Upper lobe of right lung (tissue), 1 donor: ENCODE measurements around the gene GPC2. TPM values are rescaled to one million over a fixed set of nuclear protein-coding genes. Genes with fewer than 3 reads are reported as not detected.
"Not testable (repeated sequence)": the region's sequence is repeated elsewhere in the genome, so short reads cannot be mapped to it uniquely, and the experiment has no call there.

ENCODE experiments used
- ATAC-seq: fragments of 200-7000 bp; cut with Tn5 transposase; one replicate; pipeline ENCODE4 v1.9.1; 2020; ENCODE audit warnings: mild to moderate bottlenecking, moderate library complexity
- DNase-seq: peaks from one replicate; pipeline ENCODE4 v3.0.0-alpha.2; 2020
- H3K27ac ChIP-seq: fragments of 200-600 bp; one replicate; pipeline ENCODE4 v1.8.0; 2022
- H3K27me3 ChIP-seq: fragments of 200-600 bp; one replicate; pipeline ENCODE4 v1.8.0; 2022; ENCODE audit warnings: mild to moderate bottlenecking
- H3K36me3 ChIP-seq: fragments of 200-600 bp; one replicate; pipeline ENCODE4 v1.8.0; 2022
- H3K4me1 ChIP-seq: fragments of 200-600 bp; one replicate; pipeline ENCODE4 v1.8.0; 2022
- H3K4me3 ChIP-seq: fragments of 200-600 bp; one replicate; pipeline ENCODE4 v1.8.0; 2022; ENCODE audit warnings: mild to moderate bottlenecking
- H3K9me3 ChIP-seq: fragments of 200-600 bp; one replicate; pipeline ENCODE4 v1.8.0; 2022
- intact Hi-C: fragments of 100-400 bp; cut with DNase I; formaldehyde crosslinking; loops from one replicate; pipeline ENCODE4 v1.11.0; 2022
- total RNA-seq: library from RNA; stranded (reverse); fragmentation: NEBNext Ultra II Directional; extraction: Animal tissue kit (Norgen Biotek cat#: 25700); gene quantifications from one replicate; pipeline ENCODE4 v1.2.1, GENCODE V29; 2021
- TF ChIP-seq, protein P1 (sequence below): fragments of 200-600 bp; IDR thresholded peaks from one replicate; pipeline ENCODE4 v1.8.0; 2022; ENCODE audit warnings: antibody characterized with exemption
- donor health status: DM: no; HTN: yes; CAD: no; lungs with severe emphysema.

Gene GPC2
- total RNA-seq, 1 donor from 2014 or later, result 0.49 TPM

DNA sequence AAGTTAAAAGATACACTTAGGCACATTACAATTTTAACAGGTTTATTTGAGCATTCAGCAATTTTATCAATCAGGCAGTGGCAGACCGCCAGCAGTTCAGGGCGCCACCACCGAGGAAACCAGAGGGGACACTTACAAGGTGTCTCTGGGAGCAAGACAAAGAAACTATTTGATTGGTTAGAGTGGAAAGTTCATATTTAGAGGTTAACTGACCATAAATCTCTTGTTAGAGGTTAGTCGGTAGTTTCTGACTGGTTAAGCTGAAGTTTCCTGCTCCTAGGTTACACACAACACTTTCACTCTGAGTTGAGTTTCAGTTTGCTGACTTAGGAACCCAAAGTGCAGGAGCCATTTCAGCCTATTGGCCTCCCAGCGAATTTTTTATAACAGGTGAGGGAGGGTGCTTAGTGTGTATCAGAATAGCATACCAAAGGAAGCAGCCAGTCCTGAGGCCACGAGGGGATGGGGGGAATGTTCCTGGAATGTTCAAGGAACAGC, 31.8 kb upstream of the GPC2 start:
- ATAC-seq (no peak), DNase-seq (no peak)
- Histone ChIP-seq H3K9me3 (no peaks in the 10 kb centered on the region), H3K27me3 (no peaks in the 10 kb centered on the region), H3K36me3 (no peaks in the 10 kb centered on the region), H3K4me3 (no peak overlapping the region), H3K27ac (no peak overlapping the region), H3K4me1 (no peaks in the 10 kb centered on the region)
- intact Hi-C loops, result no loop called here
- TF ChIP-seq, protein P1, sequence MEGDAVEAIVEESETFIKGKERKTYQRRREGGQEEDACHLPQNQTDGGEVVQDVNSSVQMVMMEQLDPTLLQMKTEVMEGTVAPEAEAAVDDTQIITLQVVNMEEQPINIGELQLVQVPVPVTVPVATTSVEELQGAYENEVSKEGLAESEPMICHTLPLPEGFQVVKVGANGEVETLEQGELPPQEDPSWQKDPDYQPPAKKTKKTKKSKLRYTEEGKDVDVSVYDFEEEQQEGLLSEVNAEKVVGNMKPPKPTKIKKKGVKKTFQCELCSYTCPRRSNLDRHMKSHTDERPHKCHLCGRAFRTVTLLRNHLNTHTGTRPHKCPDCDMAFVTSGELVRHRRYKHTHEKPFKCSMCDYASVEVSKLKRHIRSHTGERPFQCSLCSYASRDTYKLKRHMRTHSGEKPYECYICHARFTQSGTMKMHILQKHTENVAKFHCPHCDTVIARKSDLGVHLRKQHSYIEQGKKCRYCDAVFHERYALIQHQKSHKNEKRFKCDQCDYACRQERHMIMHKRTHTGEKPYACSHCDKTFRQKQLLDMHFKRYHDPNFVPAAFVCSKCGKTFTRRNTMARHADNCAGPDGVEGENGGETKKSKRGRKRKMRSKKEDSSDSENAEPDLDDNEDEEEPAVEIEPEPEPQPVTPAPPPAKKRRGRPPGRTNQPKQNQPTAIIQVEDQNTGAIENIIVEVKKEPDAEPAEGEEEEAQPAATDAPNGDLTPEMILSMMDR, result no peak

DNA sequence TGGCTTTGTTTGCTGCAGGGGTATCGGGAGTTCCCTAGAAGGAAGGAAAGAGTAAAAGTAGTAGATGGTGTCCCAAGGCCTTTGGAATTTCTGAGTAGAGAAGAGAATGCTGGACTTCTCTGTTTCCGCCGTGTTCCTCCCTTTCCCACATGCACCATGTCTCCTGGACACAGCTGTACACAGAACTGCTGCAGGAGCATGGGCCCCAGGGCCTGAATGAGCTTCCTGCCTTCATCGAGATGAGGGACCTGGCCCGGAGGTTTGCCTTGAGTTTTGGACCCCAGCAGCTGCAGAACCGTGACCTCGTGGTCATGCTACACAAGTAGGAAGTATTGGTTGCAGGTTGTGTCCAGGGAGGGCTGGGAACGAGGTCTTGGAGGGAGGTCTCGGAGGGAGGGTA, 27.3 kb upstream of the GPC2 start:
- no peaks in the 10 kb centered on the region for H3K27me3 ChIP-seq
- H3K4me3 ChIP-seq, result no peak overlapping the region
- ATAC-seq, result no peak
- TF ChIP-seq, protein P1, result no peak
- H3K4me1 ChIP-seq, result no peaks in the 10 kb centered on the region
- H3K27ac ChIP-seq, result no peak overlapping the region
- H3K9me3 ChIP-seq, result no peaks in the 10 kb centered on the region
- no peaks in the 10 kb centered on the region for H3K36me3 ChIP-seq
- intact Hi-C loops, result no loop called here
- no peak for DNase-seq

DNA sequence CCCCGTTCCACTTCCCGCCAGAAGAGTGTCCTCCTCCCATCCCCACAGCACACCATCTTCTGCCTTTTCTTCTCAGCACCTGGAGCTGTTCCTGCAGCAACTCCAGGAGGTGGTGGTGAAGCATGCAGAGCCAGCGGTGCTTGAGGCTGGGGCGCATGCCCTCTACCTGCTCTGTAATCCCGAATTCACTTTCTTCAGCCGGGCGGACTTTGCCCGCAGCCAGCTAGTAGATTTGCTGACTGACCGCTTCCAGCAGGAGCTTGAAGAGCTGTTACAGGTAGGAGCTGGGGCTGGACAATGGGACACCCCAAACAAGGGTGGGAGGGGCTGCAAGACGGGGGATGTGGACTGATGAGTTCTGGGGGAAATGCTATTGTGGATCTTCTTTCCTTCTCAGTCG, 23.5 kb upstream of the GPC2 start:
- TF ChIP-seq, protein P1, result no peak
- no peak overlapping the region for H3K4me3 ChIP-seq
- ATAC-seq, result no peak
- intact Hi-C loops, result no loop called here
- H3K27me3 ChIP-seq, result no peaks in the 10 kb centered on the region
- no peaks in the 10 kb centered on the region for H3K36me3 ChIP-seq
- H3K9me3 ChIP-seq, result no peaks in the 10 kb centered on the region
- H3K27ac ChIP-seq, result no peak overlapping the region
- no peak for DNase-seq
- H3K4me1 ChIP-seq, result no peaks in the 10 kb centered on the region

DNA sequence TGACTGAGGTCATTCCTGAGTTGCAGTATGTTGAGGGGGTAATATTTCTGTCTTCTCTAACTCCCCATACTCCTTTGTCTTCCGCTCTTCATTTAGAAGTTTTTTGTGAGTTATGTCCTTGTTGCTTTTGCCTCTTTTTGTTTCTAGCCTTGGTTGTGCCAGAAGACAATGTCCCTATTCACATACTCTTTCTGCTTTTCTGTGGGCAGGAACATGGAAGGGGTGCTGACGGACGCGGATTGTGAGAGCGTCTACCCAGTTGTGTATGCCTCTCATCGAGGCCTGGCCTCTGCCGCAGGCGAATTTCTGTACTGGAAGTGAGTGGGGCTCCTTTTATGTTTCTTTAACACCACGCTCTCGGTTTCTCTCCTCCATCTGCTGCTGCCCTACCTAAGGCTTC, 21.1 kb upstream of the GPC2 start:
- H3K4me1 ChIP-seq, result no peaks in the 10 kb centered on the region
- ATAC-seq, result no peak
- no peaks in the 10 kb centered on the region for H3K27me3 ChIP-seq
- H3K36me3 ChIP-seq, result no peaks in the 10 kb centered on the region
- TF ChIP-seq, protein P1, result no peak
- intact Hi-C loops, result no loop called here
- H3K27ac ChIP-seq, result no peak overlapping the region
- no peak for DNase-seq
- no peak overlapping the region for H3K4me3 ChIP-seq
- H3K9me3 ChIP-seq, result no peaks in the 10 kb centered on the region

DNA sequence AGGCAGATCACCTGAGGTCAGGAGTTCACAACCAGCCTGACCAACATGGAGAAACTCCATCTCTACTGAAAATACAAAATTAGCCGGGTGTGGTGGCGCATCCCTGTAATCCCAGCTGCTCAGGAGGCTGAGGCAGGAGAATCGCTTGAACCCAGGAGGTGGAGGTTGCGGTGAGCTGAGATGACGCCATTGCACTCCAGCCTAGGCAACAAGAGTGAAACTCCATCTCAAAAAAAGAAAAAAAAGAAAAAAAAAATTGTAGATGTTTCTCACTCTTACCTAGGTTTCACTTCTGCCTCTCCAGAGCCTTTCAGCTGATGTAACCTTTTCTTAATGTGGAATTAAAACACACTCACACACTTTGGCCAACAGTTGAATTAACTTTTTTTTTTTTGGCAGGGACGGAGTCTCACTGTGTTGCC, 18.7 kb upstream of the GPC2 start:
- DNase-seq, intact Hi-C loops, H3K36me3 ChIP-seq, H3K9me3 ChIP-seq, ATAC-seq, H3K27me3 ChIP-seq, H3K4me1 ChIP-seq, H3K27ac ChIP-seq, H3K4me3 ChIP-seq: not testable (repeated sequence)

DNA sequence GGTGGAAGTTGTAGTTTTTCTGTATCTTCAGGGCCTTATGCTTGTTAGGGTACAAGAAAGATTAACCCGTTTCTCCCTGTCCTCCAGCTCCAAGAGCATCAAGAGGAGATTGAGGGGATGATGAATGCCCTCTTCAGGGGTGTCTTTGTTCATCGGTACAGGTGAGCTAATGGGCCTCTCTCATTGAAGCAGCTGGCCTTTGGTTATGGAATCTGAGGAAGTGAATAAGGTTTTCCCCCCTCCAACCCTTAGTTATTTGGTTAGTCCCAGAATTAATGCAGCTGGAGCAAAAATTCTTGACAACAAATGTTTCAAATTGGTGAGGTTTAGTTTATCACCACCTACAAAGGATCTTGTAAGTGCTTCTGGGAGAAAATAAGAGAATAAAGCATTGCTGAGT, 18.0 kb upstream of the GPC2 start:
- H3K9me3 ChIP-seq, result no peaks in the 10 kb centered on the region
- H3K27ac ChIP-seq, result no peak overlapping the region
- TF ChIP-seq, protein P1, result no peak
- intact Hi-C loops, result no loop called here
- no peaks in the 10 kb centered on the region for H3K4me1 ChIP-seq
- no peak overlapping the region for H3K4me3 ChIP-seq
- no peak for ATAC-seq
- no peaks in the 10 kb centered on the region for H3K27me3 ChIP-seq
- no peaks in the 10 kb centered on the region for H3K36me3 ChIP-seq
- no peak for DNase-seq
